RKO (cell line): Measurements from ENCODE around the gene DHX40.

ENCODE experiments used
- DNase-seq: peaks from one replicate; pipeline ENCODE4 v3.0.0-alpha.2; 2016; ENCODE audit warnings: low spot score

Gene DHX40

GRCh38 chr17:59631276-59631675 lies 65.9 kb downstream of the DHX40 start:
- no peak for DNase-seq

GRCh38 chr17:59632398-59632797 lies 67.0 kb downstream of the DHX40 start:
- DNase-seq = no peak

- DNase-seq = no peak
Measured at GRCh38 chr17:59633658-59634359, 68.4 kb downstream of the DHX40 start.

- DNase-seq = no peak
Measured at GRCh38 chr17:59634632-59635541, 69.5 kb downstream of the DHX40 start.

- DNase-seq = no peak
Measured at GRCh38 chr17:59637611-59638310, 72.4 kb downstream of the DHX40 start.

- no peak for DNase-seq
Measured at GRCh38 chr17:59638553-59638952, 73.1 kb downstream of the DHX40 start.

GRCh38 chr17:59641799-59642484 lies 76.5 kb downstream of the DHX40 start:
- DNase-seq = no peak

- no peak for DNase-seq
Measured at GRCh38 chr17:59642565-59642964, 77.2 kb downstream of the DHX40 start.

- peak; percentile 45 for DNase-seq
Measured at GRCh38 chr17:59643159-59644140, 78.0 kb downstream of the DHX40 start.

GRCh38 chr17:59647288-59647687 lies 81.9 kb downstream of the DHX40 start:
- no peak for DNase-seq

GRCh38 chr17:59649886-59650285 lies 84.5 kb downstream of the DHX40 start:
- peak; percentile 19 for DNase-seq

GRCh38 chr17:59650642-59651041 lies 85.2 kb downstream of the DHX40 start:
- DNase-seq = no peak

GRCh38 chr17:59651346-59651745 lies 85.9 kb downstream of the DHX40 start:
- no peak for DNase-seq

GRCh38 chr17:59652119-59652518 lies 86.7 kb downstream of the DHX40 start:
- peak; percentile 11 for DNase-seq

GRCh38 chr17:59656624-59657023 lies 91.2 kb downstream of the DHX40 start:
- DNase-seq = peak; percentile 22
